Measurements from ENCODE around the gene GANAB. TPM values are rescaled to one million over a fixed set of nuclear protein-coding genes. Genes with fewer than 3 reads are reported as not detected.
"Not testable (repeated sequence)": the region's sequence is repeated elsewhere in the genome, so short reads cannot be mapped to it uniquely, and the experiment has no call there.

GANAB gene
- 204 and 246 TPM in 2 replicates for total RNA-seq

DNA sequence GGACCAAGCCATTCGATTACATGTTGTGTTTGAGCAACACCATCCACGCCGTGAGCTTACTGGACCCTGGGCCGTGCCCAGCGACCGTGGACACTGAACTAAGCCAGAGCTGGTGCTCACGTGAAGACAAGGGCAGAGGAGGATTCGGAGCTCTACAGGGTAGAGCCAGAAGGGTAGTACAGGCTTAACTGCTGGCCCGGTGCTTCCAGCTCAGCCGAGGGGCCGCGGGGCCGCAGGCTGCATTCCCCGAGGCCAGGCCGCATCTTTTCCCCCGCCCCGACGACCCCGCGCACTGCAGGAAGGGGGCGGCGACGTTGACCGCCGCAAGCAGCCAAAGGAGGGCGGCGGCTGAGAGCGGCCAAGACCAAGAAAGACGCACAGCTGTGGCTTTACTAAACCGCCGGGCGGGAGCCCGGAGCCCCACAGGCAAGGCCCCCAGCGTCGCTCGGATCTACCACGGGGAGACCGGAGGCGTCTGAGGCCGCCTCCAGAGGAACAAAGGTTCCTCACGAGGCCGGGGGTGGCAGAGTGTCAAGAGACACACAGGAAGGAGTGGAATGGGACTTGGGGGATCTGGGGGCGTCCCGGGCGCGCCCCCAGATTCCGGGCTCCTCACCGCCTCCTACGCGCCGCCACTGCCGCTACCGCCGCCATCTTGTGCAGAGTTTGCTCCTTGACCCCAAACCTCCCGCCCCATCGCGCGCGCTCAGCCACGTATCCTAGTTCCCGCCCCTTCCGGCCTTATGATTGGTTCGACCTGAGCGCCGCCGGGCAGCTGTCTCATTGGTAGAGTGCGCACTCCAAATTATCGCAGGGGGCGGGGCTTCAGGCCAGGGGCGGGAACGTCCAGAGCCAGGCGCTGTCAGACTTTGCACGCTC lies at the start of gene GANAB:
GANAB (minus strand) TSS at position 668 of the 879 bp plus-strand sequence; CDS start at position 654, 14 bp downstream.
- peak; percentile 93 to 98 for DNase-seq (ENCODE audit: low read depth in 2 of 2)

DNA sequence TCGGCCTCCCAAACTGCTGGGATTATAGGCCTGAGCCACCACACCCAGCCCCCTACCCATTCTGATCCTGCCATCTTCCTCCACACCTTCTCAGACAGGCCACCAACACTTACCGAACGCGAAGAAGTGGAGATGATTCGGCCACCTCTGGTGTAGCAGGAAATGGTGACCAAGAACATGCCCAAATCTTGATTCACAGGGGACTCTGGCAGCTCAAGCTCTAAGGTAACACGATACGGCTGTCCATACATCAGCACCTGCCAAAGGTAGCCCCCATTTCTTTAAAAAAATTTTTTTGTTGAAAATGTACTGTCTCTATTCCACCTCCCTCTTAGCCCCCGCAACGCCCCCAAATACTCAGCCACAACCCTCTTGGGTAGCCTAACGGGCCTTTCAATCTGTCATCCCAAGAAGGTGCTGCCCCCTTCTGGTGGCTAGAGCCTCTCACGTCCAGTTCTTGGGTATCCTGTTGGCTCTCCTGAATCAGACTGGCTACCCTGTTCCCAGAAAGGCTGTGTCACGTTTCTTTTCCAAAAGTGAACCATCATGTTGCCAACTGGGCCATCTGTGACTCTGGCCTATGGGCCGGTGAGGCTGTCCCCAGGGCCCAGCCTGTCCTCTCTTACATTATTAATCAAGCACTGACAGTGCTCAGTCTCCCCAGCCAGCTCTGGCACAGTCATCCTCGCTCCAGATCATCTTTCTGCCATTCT lies 48.2 kb upstream of the GANAB start:
- peak; percentile 74 to 88 for DNase-seq (ENCODE audit: low read depth in 2 of 2)

DNA sequence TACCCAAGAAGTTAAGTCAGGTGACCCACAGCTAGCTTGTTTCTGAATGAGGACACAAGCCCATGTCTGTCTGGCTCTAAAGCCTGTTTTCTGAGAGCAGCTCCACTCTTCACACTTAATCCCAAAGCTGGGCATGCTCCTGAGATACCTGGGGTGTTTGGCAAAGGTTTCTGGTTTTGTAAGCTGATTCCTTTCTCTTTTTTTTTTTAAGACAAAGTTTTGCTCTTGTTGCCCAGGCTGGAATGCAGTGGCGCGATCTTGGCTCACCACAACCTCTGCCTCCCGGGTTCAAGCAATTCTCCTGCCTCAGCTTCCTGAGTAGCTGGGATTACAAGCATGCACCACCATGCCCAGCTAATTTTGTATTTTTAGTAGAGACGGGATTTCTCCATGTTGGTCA lies 47.2 kb upstream of the GANAB start:
- not testable (repeated sequence) for DNase-seq (ENCODE audit: low read depth in 2 of 2)

DNA sequence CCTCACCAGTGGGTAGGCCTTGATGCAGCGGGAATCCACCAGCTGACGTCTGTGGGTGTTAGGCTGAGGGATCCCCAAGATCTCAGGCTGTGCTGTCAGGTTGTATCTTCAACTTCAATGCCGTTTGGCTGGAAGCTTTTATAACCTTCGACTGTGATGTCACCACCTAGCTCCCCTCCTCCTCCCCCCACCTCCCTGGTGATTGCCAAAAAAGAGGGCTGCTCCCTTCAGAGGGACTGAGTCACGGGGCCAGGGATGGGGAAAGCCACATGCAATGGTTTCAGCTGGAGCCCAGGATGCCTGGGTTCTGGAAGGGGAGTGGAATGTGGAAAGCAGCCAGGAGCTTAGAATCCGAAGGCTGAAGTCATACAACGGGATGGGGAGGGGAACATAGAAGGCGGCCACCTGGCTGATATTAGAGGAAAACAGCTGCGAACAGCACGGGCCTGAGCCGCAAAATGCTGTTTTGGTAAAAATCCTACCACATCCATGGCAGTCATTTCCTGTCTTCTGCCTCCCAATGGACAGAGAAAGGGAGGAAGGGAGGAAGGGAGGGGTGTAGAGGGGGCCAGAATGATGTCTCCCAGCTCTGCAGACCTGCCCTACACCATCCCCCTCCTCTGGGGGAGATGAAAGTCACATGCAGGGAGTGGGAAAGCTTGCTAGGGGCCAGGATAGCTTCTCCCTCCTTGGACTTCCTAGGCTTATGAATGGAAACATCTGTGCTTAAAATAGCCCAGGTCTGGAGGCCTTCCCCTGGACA lies 43.2 kb upstream of the GANAB start, which contains the start of gene LRRN4CL:
LRRN4CL (minus strand) TSS at position 110 of the 763 bp plus-strand sequence. CDS start 1,022 bp downstream, outside the sequence.
- DNase-seq (ENCODE audit: low read depth in 2 of 2), result no peak

DNA sequence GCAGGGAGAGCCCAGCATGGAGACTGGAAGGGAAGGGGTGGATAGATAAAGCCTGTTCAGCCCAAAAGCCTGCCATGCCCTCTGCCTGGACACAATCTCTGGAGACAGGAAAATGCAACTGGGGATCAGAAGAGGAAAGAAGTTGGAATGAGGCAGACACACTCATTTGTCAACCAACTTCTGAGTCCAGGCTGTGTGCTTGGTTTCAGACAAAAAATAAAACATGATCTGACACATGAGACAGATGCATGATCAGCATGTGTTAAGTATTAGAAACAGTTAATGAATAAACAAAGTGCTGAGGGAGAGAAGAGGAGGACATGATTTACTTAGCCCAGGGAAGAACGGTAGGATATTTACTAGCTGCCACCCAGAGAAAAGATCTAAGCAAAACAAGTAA lies 42.1 kb upstream of the GANAB start:
- no peak for DNase-seq (ENCODE audit: low read depth in 2 of 2)

DNA sequence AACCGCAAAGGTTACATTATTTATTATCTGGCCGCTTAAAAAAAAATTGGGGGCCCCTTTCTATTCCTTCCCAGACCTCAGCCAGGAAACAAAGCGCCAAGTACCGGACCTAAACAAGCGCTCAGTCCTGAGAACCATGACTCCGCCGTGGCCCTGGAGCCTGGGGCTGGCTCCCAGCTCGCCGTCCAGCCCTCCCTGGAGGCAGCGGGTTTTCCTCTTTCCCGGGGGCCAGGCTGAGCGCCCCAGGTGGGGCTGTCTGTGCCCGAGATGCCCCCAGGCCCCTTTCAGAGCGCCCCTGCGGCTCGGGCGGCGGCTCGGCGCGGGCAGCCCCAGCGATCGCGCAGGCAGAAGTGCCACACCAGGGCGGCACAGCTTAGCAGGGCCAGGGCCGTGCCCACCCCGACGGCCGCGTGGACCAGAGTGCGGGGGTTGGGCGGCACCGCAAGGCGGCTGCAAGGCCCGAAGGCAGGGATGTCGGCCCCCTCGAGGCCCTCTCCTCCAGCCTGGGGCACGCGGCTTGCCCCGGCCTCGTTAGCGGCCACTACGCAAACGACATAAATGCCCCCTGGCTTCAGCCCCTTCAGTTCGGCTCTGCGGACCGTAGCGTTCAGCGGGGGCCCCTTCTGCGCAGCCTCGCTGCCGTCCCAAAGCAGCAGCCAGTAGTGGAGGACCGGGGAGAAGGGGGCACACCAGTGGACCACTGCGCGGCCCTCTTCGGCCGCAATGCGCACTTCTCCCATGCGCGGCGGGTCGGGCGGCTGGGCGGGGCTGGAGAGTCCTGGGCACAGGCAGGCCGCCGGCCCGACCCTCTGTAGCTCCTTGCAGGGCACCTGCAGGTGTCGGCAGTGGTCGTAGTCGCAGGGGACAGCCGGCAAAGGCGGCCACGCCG lies 41.3 kb upstream of the GANAB start:
- no peak for DNase-seq (ENCODE audit: low read depth in 2 of 2)

DNA sequence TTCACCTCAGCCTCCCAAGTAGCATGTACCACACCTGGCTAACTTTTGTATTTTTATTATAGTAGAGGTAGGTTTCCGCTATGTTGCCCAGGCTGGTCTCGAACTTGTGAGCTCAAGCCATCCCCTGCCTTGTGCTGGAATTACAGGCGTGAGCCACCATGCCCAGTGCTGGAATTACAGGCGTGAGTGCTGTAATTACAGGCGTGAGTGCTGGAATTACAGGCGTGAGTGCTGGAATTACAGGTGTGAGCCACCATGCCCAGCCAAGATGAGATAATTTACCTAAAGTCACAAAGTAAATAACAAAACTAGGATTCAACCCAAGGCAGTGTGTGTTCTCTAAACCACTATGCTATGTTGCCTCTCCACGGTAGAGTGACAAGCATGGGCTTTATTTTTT lies 36.1 kb upstream of the GANAB start:
- DNase-seq (ENCODE audit: low read depth in 2 of 2), result no peak

DNA sequence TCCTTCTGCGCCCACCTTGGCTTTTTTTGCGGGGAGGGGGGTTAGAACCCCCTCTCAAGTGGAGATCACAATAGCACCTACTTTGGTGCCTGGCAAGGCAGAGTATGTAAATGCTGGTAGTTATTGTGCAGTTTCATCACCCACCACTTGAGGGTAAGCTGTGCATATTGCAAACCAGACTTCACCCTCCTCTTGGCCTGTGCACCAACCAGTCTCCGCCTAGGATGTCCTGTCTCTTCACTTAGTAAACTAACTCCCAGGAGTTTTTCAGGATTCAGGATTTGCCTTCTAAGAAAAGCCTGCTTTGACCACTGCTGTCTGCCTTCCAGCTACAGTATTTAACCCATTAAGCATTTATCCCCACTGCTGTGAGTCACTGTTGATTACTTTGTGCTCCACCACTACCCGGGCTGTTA lies 34.4 kb upstream of the GANAB start:
- DNase-seq (ENCODE audit: low read depth in 2 of 2), result peak; percentile 71 to 82

DNA sequence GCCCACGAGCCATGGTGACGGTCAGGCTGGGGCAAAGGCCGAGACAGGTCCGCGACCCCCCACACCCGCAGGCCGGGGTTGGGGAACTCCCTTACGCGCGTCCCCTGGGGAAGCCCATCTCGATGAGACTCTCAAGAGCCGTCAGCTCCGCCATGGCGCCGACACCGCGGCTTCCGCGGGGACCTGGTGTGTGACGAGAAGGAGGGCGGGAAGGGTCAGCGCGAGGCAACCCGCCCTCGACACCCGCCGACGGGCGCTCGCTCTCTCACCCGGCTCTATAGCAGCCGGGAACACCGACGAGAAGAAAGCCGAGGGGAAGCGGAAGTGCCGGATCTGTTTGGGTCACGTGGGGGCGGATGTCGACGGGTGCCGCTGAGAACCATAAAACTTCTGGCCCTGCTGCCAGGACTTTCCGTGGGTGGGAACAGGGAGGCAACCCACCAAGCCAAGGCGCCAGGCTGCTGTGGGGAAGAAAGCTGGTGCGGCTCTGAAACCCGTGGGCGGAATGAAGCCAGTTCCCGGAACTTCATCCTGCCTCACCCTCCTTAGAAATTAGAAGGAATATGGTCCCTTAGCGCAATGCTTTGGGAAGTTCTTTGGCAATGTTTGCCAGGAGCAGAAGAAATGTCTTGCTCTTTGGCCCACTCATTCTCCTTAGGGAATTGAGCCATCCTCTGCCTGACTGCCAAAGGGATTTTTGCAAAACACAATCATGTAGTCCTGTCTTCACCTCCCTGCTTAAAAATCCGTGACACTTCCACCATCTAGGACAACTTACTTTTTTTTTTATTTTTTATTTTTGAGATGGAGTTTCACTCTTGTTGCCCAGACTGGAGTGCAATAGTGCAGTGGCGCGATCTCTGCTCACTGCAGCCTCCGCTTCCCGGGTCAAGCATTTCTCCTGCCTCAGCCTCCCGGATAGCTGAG lies 32.6 kb upstream of the GANAB start, which contains the start of gene UBXN1:
UBXN1 (minus strand) TSS at position 304 of the 927 bp plus-strand sequence; CDS start at position 154, 150 bp downstream.
- peak; percentile 74 to 89 for DNase-seq (ENCODE audit: low read depth in 2 of 2)

DNA sequence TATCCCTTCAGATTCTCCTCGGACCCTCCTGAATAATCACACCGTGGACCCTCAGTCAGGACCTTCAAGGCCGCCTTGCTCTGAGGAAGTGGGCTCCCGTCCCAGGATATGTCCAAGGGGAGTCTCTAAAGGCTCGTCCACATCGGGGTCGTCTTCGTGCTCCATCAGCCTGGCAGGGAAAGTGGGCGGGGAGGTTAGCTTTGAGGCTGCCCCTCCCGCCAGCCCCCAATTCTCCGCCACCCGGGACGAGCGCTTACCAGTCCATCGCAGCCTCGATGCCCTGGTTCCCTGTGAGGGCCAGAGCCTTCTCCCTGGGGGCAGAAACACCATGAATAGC lies 32.0 kb upstream of the GANAB start:
- no peak for DNase-seq (ENCODE audit: low read depth in 2 of 2)

DNA sequence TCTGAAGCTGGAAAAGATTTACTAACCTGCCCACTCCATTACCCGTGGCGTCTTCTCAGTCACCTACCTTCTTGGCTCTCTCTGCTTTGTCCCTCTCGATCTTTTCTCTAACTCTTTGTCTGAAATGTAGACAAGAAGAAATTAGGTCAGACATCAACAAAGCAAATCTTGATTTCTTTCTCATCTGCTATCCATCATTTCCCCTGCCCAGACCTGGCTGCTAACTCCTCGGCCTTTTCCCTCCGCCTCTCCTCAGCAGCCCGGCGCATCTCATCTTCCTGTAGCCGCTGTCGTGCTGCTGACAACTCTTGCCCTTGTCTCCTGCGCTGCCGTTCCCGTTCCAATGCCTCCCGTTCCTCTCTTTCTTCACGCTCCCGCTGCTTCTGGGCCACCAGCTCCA lies 31.3 kb upstream of the GANAB start:
- DNase-seq (ENCODE audit: low read depth in 2 of 2), result no peak

DNA sequence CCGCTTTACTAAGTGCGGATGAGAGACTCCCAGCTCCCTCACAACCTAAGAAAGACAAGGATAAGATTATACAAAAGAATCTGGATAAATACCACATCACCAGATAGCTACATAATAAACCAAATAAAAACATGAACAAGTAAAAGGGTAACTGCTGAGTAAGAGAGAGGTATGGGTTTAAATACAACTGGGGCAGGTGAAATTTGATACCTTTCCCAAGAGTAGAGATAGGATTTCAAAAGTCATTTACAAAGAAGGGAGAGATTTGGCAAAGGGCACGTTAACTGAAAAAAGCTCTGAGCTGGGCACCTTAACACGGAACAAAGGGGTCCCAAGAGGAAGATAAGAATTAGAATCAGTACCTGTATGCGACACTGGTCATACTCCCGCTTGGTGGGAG lies 30.7 kb upstream of the GANAB start:
- no peak for DNase-seq (ENCODE audit: low read depth in 2 of 2)

DNA sequence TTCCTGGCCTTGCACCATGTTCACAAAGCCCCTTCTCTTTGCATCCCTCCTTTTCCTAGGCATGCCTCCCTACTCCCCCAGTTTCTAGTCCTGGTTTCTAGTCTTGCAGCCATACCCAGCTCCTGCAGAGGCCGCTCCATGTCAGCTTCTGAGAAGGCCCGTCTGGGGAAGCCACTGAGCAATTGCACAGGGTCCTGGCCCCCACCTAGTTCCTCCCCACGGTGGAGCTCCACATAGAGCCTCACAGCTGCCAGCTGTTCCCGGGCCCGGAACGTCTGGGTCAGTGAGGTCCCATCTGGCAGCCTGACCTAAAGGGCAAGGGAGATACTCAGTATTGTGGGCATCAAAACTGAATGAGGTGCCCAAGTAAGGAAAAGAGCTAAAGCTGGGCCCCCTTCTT lies 30.3 kb upstream of the GANAB start:
- no peak for DNase-seq (ENCODE audit: low read depth in 2 of 2)

DNA sequence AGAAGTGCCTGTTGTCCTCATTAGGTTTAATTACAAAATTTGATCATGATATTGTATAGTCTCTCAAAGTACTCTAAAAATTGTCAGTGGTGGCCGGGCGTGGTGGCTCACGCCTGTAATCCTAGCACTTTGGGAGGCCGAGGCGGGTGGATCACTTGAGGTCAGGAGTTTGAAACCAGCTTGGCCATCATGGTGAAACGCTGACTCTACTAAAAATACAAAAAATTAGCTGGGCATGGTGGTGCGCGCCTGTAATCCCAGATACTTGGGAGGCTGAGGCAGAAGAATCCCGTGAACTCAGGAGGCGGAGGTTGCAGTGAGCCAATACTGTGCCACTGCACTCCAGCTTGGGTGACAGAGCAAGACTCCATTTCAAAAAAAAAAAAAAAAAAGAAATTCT lies 29.0 kb upstream of the GANAB start:
- not testable (repeated sequence) for DNase-seq (ENCODE audit: low read depth in 2 of 2)

DNA sequence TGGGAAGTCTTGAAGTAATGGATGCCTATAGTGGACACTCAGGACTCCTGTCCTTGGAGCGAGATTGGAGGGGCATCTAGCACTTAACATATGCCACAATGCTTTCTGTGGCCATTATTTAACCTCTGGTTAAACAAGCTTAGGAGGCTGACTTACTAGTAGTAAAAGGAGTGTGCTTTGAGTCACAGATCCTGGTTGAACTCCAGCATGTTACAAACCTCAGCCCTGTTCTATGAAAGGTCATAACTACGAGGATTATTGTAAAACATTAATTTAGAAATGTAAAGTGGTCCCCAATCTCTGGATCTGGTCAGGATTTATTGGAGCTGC lies 26.7 kb upstream of the GANAB start:
- no peak for DNase-seq (ENCODE audit: low read depth in 2 of 2)

DNA sequence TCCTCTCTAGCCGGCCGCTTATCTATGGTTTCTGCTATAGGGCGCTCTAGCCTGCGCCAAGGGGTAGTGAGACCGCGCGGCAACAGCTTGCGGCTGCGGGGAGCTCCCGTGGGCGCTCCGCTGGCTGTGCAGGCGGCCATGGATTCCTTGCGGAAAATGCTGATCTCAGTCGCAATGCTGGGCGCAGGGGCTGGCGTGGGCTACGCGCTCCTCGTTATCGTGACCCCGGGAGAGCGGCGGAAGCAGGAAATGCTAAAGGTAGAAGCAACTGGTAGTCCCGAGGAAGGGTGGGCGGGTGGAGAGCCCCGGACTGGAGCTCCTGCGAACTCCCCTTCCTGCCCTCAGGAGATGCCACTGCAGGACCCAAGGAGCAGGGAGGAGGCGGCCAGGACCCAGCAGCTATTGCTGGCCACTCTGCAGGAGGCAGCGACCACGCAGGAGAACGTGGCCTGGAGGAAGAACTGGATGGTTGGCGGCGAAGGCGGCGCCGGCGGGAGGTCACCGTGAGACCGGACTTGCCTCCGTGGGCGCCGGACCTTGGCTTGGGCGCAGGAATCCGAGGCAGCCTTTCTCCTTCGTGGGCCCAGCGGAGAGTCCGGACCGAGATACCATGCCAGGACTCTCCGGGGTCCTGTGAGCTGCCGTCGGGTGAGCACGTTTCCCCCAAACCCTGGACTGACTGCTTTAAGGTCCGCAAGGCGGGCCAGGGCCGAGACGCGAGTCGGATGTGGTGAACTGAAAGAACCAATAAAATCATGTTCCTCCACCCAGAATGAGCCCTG lies 25.4 kb upstream of the GANAB start, which contains the start of the genes LBHD1 and UQCC3:
LBHD1 (minus strand) TSS at position 660 of the 782 bp plus-strand sequence. CDS start 2,236 bp downstream, outside the sequence.
UQCC3 (plus strand) TSS at position 66 of the 782 bp plus-strand sequence; CDS start at position 139, 73 bp downstream.
- DNase-seq (ENCODE audit: low read depth in 2 of 2), result peak; percentile 65 to 87

DNA sequence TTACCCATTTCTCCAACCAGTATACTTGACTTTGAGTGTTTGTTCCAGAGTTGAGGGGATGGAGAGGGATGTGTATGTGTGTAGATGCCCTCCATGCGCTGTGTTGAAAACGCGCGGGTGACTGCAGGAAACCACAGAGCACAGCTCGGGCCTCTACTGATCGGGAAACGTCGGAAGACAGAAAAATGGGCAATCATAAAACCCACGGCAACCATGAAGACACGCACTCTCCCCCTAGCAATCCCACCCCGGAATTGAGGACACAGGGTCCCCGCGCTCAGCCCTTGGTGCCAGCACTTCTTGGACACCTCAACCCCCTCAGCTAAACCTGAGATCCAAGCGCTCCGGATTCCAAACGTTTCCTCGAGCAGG lies 24.8 kb upstream of the GANAB start:
- no peak for DNase-seq (ENCODE audit: low read depth in 2 of 2)

DNA sequence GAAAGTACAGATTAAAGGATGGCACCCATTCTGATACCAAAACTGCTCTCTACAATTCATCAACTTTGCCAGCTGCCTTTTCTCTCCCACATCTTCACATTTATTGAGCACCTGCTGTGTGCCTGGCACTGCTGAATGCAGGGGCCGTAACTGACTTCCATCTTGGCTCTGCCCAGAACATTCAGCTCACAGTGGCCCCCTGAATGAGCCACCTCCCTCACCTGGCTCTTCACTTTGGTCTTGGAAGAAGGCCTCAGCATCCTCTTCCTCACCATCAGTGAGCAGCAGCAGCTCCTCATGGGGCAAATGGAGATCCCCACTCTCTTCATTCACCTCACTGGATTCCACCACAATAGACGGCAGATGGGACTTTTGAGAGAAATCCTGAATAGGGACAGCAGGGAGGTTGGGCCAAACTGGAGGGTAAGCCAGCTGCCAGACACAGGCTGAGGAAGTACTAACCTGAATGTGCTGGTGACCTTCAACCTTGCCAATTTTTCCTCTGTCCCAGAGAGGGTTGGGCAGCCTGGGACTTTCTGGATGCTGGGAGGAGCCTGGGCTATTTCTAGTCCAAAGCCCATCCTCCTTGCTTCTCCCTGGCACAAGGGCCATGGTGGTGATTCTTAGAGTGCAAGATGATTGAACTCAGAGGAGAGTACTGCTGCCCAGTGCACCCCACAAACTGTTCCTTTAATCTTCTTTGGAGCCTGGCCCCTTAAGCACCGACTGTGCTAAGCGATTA lies 23.2 kb upstream of the GANAB start:
- no peak for DNase-seq (ENCODE audit: low read depth in 2 of 2)

All from dermis microvascular lymphatic vessel endothelial cell (primary cell).